Measurements from ENCODE around the gene LMAN1L.

The LMAN1L gene

DNA sequence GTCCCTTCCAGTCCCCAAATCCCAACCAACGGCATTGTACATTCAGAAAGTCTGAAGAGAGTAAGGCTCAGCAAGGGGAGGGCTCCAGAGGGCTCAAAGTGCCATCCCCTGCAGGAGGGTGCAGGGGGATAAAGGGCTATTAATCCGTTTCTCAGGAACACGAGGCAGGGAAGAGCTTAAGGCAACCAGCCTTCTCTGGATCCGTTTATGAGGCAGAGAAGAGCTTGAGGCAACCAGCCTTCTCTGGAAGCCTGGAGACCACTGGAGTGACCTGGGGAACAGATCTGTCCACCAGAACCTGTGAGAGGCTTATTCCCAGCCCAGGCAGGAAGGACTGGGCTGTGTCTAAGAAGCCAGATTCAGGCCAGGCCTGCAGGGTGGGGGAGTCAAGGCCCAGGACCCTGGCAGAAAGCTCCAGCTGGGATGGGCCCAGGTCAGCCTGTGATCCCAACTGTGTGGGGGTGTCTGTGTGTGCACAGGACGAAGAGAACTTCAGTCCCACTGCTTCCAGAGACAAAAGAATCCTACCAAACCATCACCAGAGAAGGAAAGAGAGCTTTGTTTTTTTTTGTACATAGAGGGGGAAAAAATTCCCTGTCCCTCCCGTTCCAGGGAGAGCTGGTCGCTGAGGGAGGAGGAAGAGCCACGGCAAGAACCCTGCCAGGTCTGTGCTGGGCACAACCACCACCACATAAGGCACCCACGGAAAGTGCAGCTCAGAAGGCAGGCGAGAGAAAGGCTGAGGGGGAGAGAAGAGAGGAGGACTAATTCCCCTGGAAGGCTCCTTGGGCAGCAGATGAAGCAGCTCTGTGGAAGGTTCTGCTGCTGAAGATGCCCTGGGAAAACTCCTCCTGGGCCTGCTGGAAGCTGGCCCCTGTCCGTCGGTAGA lies 31.9 kb downstream of the LMAN1L start:
- no peak for DNase-seq (ENCODE audit: low read depth, low spot score)
- Histone ChIP-seq H3K27me3 (ENCODE audit: insufficient read depth, insufficient read length) (no peaks in the 10 kb centered on the region), H3K4me3 (ENCODE audit: insufficient read length, low read depth) (no peak overlapping the region), H3K9me3 (ENCODE audit: insufficient read depth, low read length) (no peaks in the 10 kb centered on the region), H3K36me3 (ENCODE audit: insufficient read depth, insufficient read length, low read length) (peaks cover 55% of the 10 kb centered on the region), H3K4me1 (ENCODE audit: insufficient read depth, insufficient read length) (peaks cover 30% of the 10 kb centered on the region), H3K9ac (ENCODE audit: insufficient read length, low read depth) (peak overlapping the region; percentile 91)
- TF ChIP-seq SUZ12 (IDR thresholded peaks at IDR 0.05; ENCODE audit: extremely low read depth, insufficient read depth, insufficient read length) (no peak), YY1 (IDR thresholded peaks at IDR 0.05; ENCODE audit: insufficient read depth, insufficient read length) (no peak), ZNF274 (IDR thresholded peaks at IDR 0.05; ENCODE audit: low read depth, low read length) (no peak)

DNA sequence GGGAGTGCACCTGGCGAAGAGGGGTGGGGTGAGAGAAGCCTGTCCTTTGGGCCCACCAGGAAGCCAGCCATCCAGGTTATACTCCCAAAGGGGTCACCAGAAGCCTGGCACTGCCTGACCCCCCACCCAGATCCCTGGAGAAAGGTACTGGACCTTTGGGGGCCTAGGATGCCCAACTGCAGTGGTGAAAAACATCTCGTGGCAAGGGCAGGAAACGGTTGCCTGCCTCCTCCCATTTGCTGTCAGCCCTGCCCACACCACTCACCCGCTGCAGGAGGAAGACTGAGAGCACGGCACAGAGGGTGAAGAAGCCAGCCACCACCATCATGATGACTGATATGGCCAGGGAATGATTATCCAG lies 32.6 kb downstream of the LMAN1L start:
- H3K36me3 ChIP-seq (ENCODE audit: insufficient read depth, insufficient read length, low read length): peaks cover 57% of the 10 kb centered on the region
- H3K9ac ChIP-seq (ENCODE audit: insufficient read length, low read depth): no peak overlapping the region
- no peaks in the 10 kb centered on the region for H3K27me3 ChIP-seq (ENCODE audit: insufficient read depth, insufficient read length)
- TF ChIP-seq ZNF274 (IDR thresholded peaks at IDR 0.05; ENCODE audit: low read depth, low read length): no peak
- DNase-seq (ENCODE audit: low read depth, low spot score): no peak
- H3K9me3 ChIP-seq (ENCODE audit: insufficient read depth, low read length): no peaks in the 10 kb centered on the region
- H3K4me3 ChIP-seq (ENCODE audit: insufficient read length, low read depth): no peak overlapping the region
- H3K4me1 ChIP-seq (ENCODE audit: insufficient read depth, insufficient read length): peaks cover 24% of the 10 kb centered on the region

DNA sequence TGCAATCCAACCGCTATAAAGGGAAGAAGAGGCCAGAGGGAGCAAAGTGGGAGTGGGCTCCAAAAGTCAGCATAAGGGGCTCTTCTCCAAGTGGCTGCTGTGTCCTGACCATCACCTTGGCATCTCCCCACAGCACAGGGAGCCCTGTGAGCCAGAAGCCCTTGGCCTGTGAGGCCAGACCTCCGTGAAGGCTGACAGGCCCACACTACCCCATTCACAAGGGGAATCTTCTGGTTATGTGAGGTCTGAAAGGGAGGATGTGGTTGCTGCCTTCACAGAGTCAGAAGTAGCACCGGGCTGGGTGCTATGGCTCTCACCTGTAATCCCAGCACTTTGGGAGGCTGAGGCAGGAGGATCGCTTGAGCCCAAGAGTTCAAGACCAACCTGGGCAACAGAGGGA lies 32.9 kb downstream of the LMAN1L start:
- Histone ChIP-seq H3K36me3 (ENCODE audit: insufficient read depth, insufficient read length, low read length) (peaks cover 58% of the 10 kb centered on the region), H3K9ac (ENCODE audit: insufficient read length, low read depth) (no peak overlapping the region), H3K27me3 (ENCODE audit: insufficient read depth, insufficient read length) (no peaks in the 10 kb centered on the region), H3K4me1 (ENCODE audit: insufficient read depth, insufficient read length) (peaks cover 20% of the 10 kb centered on the region), H3K4me3 (ENCODE audit: insufficient read length, low read depth) (no peak overlapping the region), H3K9me3 (ENCODE audit: insufficient read depth, low read length) (no peaks in the 10 kb centered on the region)
- no peak for DNase-seq (ENCODE audit: low read depth, low spot score)
- TF ChIP-seq YY1 (IDR thresholded peaks at IDR 0.05; ENCODE audit: insufficient read depth, insufficient read length) (no peak), SUZ12 (IDR thresholded peaks at IDR 0.05; ENCODE audit: extremely low read depth, insufficient read depth, insufficient read length) (no peak), ZNF274 (IDR thresholded peaks at IDR 0.05; ENCODE audit: low read depth, low read length) (no peak)

DNA sequence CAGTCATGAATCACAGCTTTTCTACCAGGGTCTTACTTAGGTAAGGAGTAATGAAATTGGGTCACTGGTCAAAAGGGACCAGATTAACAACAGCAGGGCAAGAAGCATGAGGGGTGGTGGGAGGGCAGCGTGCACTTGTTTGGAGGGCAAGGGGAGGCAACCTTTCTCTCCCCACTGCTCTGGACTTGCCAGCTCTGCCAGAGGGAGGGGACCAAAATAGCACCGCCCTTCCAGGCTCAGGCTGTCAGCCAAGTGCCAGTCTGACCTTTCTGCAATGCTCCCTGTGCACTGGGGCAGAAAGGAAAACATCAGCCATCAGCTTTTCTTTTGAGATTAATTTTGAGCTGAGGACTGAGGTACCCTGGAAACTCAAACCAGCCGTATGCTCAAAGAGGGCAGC lies 34.8 kb downstream of the LMAN1L start:
- no peak overlapping the region for H3K9ac ChIP-seq (ENCODE audit: insufficient read length, low read depth)
- no peak overlapping the region for H3K4me3 ChIP-seq (ENCODE audit: insufficient read length, low read depth)
- H3K4me1 ChIP-seq (ENCODE audit: insufficient read depth, insufficient read length): peaks cover 8% of the 10 kb centered on the region
- no peaks in the 10 kb centered on the region for H3K27me3 ChIP-seq (ENCODE audit: insufficient read depth, insufficient read length)
- H3K36me3 ChIP-seq (ENCODE audit: insufficient read depth, insufficient read length, low read length): peaks cover 68% of the 10 kb centered on the region
- no peak for DNase-seq (ENCODE audit: low read depth, low spot score)
- H3K9me3 ChIP-seq (ENCODE audit: insufficient read depth, low read length): no peaks in the 10 kb centered on the region
- no peak for TF ChIP-seq YY1 (IDR thresholded peaks at IDR 0.05; ENCODE audit: insufficient read depth, insufficient read length)
- no peak for TF ChIP-seq SUZ12 (IDR thresholded peaks at IDR 0.05; ENCODE audit: extremely low read depth, insufficient read depth, insufficient read length)
- TF ChIP-seq ZNF274 (IDR thresholded peaks at IDR 0.05; ENCODE audit: low read depth, low read length): no peak

DNA sequence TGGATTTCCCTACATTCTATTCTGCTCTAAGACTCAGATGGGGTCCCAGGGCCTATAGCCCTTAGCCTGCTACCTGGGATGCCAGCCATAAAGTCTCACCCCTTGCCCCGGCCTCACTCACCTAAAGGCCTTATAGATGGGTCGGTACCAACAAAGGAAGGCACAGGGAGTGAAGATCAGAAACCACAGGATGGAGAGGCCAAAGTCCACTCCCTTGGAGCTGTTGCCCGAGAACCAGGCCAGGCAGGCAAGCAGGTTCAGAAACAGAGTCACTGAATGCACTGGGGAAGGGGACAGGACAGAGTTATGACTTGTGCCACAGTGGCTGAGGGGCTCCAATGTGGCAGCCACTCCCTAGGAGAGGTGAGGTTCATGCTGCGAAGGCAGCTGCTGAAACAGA lies 37.8 kb downstream of the LMAN1L start:
- peaks cover 77% of the 10 kb centered on the region for H3K36me3 ChIP-seq (ENCODE audit: insufficient read depth, insufficient read length, low read length)
- H3K4me3 ChIP-seq (ENCODE audit: insufficient read length, low read depth): no peak overlapping the region
- peaks cover 9% of the 10 kb centered on the region for H3K4me1 ChIP-seq (ENCODE audit: insufficient read depth, insufficient read length)
- H3K9me3 ChIP-seq (ENCODE audit: insufficient read depth, low read length): no peaks in the 10 kb centered on the region
- DNase-seq (ENCODE audit: low read depth, low spot score): no peak
- no peak for TF ChIP-seq ZNF274 (IDR thresholded peaks at IDR 0.05; ENCODE audit: low read depth, low read length)
- TF ChIP-seq SUZ12 (IDR thresholded peaks at IDR 0.05; ENCODE audit: extremely low read depth, insufficient read depth, insufficient read length): no peak
- no peak for TF ChIP-seq YY1 (IDR thresholded peaks at IDR 0.05; ENCODE audit: insufficient read depth, insufficient read length)
- H3K9ac ChIP-seq (ENCODE audit: insufficient read length, low read depth): no peak overlapping the region
- H3K27me3 ChIP-seq (ENCODE audit: insufficient read depth, insufficient read length): no peaks in the 10 kb centered on the region

DNA sequence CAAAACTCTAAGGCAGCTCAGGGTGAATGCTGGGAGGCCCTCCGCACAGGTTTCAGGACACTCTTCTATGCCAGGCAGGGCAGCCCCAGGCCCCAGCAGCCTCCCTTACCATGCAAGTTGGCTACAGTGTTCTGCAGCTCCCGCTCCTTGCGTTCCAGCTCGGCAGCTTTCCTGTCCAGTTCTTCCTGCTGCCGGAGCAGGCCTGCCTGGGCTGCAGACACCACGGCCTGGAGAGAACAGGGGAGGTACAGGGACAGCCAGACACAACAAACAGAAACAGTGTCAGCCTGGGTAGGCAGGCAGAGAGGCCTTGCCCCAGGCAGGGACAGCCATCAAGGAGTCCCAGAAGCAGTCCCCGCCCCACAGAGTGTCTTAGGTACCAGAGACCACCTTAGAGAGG lies 39.3 kb downstream of the LMAN1L start:
- no peak overlapping the region for H3K4me3 ChIP-seq (ENCODE audit: insufficient read length, low read depth)
- peaks cover 69% of the 10 kb centered on the region for H3K36me3 ChIP-seq (ENCODE audit: insufficient read depth, insufficient read length, low read length)
- no peak for TF ChIP-seq ZNF274 (IDR thresholded peaks at IDR 0.05; ENCODE audit: low read depth, low read length)
- no peak for TF ChIP-seq YY1 (IDR thresholded peaks at IDR 0.05; ENCODE audit: insufficient read depth, insufficient read length)
- no peak for TF ChIP-seq SUZ12 (IDR thresholded peaks at IDR 0.05; ENCODE audit: extremely low read depth, insufficient read depth, insufficient read length)
- peaks cover 9% of the 10 kb centered on the region for H3K4me1 ChIP-seq (ENCODE audit: insufficient read depth, insufficient read length)
- DNase-seq (ENCODE audit: low read depth, low spot score): no peak
- no peaks in the 10 kb centered on the region for H3K27me3 ChIP-seq (ENCODE audit: insufficient read depth, insufficient read length)
- H3K9ac ChIP-seq (ENCODE audit: insufficient read length, low read depth): peak overlapping the region; percentile 6
- no peaks in the 10 kb centered on the region for H3K9me3 ChIP-seq (ENCODE audit: insufficient read depth, low read length)

DNA sequence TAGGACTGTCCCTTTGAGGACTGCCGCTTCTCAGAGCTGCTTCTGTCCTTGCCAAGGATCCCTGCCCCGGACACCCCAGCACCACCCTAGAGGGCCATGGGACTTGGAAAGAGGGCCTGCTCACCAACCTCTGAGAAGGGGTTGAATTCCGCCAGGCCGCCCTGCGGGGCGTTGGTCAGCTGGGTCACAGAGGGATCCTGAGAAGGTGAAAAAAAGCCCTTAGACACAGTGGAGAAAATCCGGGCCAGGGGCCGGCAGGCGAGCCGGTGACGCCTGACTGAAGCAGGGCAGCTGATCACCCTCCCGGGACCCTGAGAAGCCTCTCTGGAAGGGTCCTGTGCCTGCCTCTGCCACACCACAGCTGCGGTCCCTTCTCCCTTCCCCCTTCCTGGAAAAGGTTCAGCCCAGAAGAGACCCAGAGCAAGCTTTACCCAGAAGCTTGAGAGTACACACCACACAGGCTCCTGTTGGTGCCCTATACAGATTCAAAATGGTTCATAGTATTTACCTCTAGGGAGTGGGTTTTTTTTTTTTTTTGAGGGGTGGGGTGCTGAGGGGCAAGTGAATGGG lies 41.9 kb downstream of the LMAN1L start:
- Histone ChIP-seq H3K4me3 (ENCODE audit: insufficient read length, low read depth) (no peak overlapping the region), H3K36me3 (ENCODE audit: insufficient read depth, insufficient read length, low read length) (peaks cover 59% of the 10 kb centered on the region), H3K27me3 (ENCODE audit: insufficient read depth, insufficient read length) (no peaks in the 10 kb centered on the region), H3K4me1 (ENCODE audit: insufficient read depth, insufficient read length) (peaks cover 9% of the 10 kb centered on the region), H3K9me3 (ENCODE audit: insufficient read depth, low read length) (no peaks in the 10 kb centered on the region), H3K9ac (ENCODE audit: insufficient read length, low read depth) (peak overlapping the region; percentile 50)
- no peak for TF ChIP-seq ZNF274 (IDR thresholded peaks at IDR 0.05; ENCODE audit: low read depth, low read length)
- no peak for TF ChIP-seq SUZ12 (IDR thresholded peaks at IDR 0.05; ENCODE audit: extremely low read depth, insufficient read depth, insufficient read length)
- TF ChIP-seq YY1 (IDR thresholded peaks at IDR 0.05; ENCODE audit: insufficient read depth, insufficient read length): no peak
- DNase-seq (ENCODE audit: low read depth, low spot score): no peak

All from NT2/D1 (cell line).